ENCODE measurements around the gene KAZN.

DNA sequence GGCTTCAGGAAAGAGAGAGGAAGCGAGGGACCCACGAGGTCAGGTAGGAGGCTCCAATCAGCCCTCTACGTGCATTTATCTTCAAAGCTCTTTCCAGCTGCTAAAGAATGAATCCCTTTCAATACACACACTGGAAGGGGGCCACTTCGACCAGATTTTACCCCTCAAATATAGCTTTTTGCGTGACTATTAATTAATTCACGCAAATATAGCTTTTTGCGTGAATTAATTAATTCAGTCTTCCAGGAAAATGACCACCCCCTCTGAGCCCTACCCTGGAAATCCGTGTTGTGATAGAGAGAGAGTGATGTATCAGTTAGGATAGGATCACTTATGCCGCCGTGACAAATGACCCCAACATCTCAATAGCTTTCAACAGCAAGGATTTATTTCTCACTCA is 289.9 kb downstream of the KAZN start:
- TF ChIP-seq, protein P1, sequence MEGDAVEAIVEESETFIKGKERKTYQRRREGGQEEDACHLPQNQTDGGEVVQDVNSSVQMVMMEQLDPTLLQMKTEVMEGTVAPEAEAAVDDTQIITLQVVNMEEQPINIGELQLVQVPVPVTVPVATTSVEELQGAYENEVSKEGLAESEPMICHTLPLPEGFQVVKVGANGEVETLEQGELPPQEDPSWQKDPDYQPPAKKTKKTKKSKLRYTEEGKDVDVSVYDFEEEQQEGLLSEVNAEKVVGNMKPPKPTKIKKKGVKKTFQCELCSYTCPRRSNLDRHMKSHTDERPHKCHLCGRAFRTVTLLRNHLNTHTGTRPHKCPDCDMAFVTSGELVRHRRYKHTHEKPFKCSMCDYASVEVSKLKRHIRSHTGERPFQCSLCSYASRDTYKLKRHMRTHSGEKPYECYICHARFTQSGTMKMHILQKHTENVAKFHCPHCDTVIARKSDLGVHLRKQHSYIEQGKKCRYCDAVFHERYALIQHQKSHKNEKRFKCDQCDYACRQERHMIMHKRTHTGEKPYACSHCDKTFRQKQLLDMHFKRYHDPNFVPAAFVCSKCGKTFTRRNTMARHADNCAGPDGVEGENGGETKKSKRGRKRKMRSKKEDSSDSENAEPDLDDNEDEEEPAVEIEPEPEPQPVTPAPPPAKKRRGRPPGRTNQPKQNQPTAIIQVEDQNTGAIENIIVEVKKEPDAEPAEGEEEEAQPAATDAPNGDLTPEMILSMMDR (IDR thresholded peaks at IDR 0.05) = no peak
- no peak for TF ChIP-seq POLR2A (IDR thresholded peaks at IDR 0.05)

All from body of pancreas (tissue), 4 donors.